Measurements from ENCODE around the gene TRIM66.

Gene TRIM66

DNA sequence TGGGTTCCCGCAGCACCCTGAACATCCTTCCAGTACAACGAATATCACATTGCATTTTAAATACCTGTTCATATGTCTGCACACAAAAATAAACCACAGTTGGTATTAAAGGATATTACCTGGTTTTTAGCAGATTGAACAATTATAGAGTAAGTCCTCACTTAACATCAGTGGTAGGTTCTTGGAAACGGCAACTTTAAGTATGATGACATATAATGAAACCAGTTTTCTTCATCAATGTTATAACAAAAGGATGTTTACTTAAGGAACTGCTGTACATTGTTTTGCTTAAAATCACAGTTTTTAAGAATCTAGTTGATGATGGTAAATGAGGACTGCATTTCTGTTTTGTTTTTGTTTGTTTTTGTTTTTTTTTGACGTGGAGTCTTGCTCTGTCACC is 28.0 kb downstream of the TRIM66 start:
- Histone ChIP-seq H3K27ac (ENCODE audit: low read depth, low read length) (no peak overlapping the region), H3K4me1 (ENCODE audit: control insufficient read depth, insufficient read depth, low read length) (peaks cover 8% of the 10 kb centered on the region; the same call in 1 of the 2 replicates), H3K27me3 (ENCODE audit: control insufficient read depth, insufficient read depth, low read length) (no peaks in the 10 kb centered on the region), H3K9ac (ENCODE audit: low read depth, low read length) (no peak overlapping the region), H3K36me3 (ENCODE audit: control insufficient read depth, insufficient read depth, low read length) (no peaks in the 10 kb centered on the region), H3K4me3 (ENCODE audit: low read depth, low read length) (no peak overlapping the region), H3K9me3 (ENCODE audit: control insufficient read depth, insufficient read depth, low read length) (no peaks in the 10 kb centered on the region)

DNA sequence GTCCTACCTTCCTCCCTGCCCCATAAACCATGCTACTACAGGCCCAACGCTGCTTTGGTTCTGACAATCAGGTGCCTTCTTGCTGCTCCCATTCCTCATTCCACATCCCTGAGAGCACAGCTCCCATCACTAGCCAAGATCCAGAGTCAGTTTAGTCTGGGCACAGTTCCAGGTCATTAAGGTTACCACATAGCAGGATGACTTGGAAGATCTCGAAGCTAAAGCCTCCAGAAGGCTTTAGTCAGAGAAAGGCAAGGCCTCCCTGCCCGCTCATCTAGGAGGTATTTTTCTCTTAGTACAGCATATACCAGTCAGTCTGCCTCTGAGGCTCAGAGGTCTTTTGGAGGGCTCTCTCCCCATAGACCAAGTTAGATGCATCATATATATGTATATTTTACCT is 30.3 kb downstream of the TRIM66 start:
- no peak overlapping the region for H3K4me3 ChIP-seq (ENCODE audit: low read depth, low read length)
- H3K4me1 ChIP-seq (ENCODE audit: control insufficient read depth, insufficient read depth, low read length): no peaks in the 10 kb centered on the region
- H3K27me3 ChIP-seq (ENCODE audit: control insufficient read depth, insufficient read depth, low read length): no peaks in the 10 kb centered on the region
- H3K9ac ChIP-seq (ENCODE audit: low read depth, low read length): no peak overlapping the region
- no peaks in the 10 kb centered on the region for H3K9me3 ChIP-seq (ENCODE audit: control insufficient read depth, insufficient read depth, low read length)
- H3K27ac ChIP-seq (ENCODE audit: low read depth, low read length): no peak overlapping the region
- peaks cover 5% of the 10 kb centered on the region; the same call in 1 of the 2 replicates for H3K36me3 ChIP-seq (ENCODE audit: control insufficient read depth, insufficient read depth, low read length)

DNA sequence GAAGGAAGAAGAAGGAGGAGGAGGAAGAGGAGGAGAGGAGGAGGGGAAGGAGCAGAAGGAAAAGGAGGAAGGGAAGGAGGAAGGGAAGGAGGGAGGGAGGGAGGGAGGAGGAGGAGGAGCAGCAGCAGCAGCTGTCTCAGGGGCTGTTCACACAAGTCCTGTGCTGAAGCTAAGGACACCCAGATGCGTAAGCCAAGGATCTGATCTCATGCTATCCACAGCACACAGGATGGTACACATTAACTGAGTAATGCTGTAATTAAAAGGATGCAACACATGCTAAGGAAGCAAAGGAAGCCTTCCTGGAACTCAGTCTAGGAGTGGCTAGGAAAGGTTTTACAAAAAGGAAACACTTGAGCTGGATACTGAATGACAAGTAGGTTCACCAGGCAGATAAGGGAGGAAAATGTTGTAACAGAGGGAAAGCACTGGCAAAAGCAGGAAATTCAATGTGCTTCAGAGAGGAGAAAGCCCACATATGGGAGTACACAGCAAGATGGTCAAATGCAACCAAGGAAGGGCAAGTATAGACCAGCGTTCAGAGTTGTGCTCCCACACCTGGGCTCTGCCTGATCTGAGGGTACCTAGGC is 32.0 kb downstream of the TRIM66 start:
- H3K9ac ChIP-seq (ENCODE audit: low read depth, low read length): no peak overlapping the region
- no peak overlapping the region for H3K27ac ChIP-seq (ENCODE audit: low read depth, low read length)
- H3K27me3 ChIP-seq (ENCODE audit: control insufficient read depth, insufficient read depth, low read length): no peaks in the 10 kb centered on the region
- H3K36me3 ChIP-seq (ENCODE audit: control insufficient read depth, insufficient read depth, low read length): peaks cover 10% of the 10 kb centered on the region; the same call in 1 of the 2 replicates
- no peaks in the 10 kb centered on the region for H3K9me3 ChIP-seq (ENCODE audit: control insufficient read depth, insufficient read depth, low read length)
- no peaks in the 10 kb centered on the region for H3K4me1 ChIP-seq (ENCODE audit: control insufficient read depth, insufficient read depth, low read length)
- H3K4me3 ChIP-seq (ENCODE audit: low read depth, low read length): no peak overlapping the region

DNA sequence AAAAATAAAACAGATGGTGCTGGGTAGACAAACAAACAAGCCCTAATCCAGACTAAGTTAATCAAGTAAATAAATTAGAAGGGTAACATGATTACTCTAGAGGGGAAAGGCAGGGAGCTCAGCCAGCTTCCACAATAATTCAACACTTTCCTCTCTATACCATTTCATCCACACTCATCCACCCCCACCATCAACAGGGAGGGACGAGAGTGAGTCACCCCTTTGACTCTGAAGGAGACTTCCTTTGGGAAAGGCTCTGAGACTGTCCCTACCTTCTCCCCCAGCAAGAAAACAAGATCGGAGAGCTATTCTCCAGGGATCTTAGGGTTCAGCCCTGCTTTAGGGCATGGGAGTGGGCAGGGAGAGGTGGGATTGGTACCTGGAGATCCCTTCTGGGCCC is 33.1 kb downstream of the TRIM66 start:
- no peaks in the 10 kb centered on the region for H3K9me3 ChIP-seq (ENCODE audit: control insufficient read depth, insufficient read depth, low read length)
- H3K9ac ChIP-seq (ENCODE audit: low read depth, low read length): no peak overlapping the region
- H3K27me3 ChIP-seq (ENCODE audit: control insufficient read depth, insufficient read depth, low read length): no peaks in the 10 kb centered on the region
- no peak overlapping the region for H3K4me3 ChIP-seq (ENCODE audit: low read depth, low read length)
- no peak overlapping the region for H3K27ac ChIP-seq (ENCODE audit: low read depth, low read length)
- H3K4me1 ChIP-seq (ENCODE audit: control insufficient read depth, insufficient read depth, low read length): no peaks in the 10 kb centered on the region
- peaks cover 11% of the 10 kb centered on the region; the same call in 1 of the 2 replicates for H3K36me3 ChIP-seq (ENCODE audit: control insufficient read depth, insufficient read depth, low read length)

DNA sequence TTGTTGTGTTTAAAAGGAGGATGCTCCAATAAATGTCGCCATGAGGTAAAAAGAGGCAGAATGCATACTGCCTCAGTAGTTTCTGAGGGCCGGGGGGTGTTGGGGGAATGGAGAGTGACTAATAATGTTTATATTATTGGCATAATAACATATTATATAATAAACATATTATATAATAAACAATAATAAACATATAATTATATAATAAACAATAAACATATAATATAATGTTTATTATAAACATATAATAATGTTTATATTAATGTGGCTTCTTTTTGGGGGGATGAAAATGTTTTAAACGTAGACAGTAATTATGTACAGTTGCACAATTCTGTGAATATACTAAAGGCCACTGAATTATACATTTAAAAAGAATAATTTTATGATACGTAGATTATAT is 35.6 kb downstream of the TRIM66 start:
- H3K4me1 ChIP-seq (ENCODE audit: control insufficient read depth, insufficient read depth, low read length): no peaks in the 10 kb centered on the region
- no peak overlapping the region for H3K27ac ChIP-seq (ENCODE audit: low read depth, low read length)
- H3K9ac ChIP-seq (ENCODE audit: low read depth, low read length): no peak overlapping the region

DNA sequence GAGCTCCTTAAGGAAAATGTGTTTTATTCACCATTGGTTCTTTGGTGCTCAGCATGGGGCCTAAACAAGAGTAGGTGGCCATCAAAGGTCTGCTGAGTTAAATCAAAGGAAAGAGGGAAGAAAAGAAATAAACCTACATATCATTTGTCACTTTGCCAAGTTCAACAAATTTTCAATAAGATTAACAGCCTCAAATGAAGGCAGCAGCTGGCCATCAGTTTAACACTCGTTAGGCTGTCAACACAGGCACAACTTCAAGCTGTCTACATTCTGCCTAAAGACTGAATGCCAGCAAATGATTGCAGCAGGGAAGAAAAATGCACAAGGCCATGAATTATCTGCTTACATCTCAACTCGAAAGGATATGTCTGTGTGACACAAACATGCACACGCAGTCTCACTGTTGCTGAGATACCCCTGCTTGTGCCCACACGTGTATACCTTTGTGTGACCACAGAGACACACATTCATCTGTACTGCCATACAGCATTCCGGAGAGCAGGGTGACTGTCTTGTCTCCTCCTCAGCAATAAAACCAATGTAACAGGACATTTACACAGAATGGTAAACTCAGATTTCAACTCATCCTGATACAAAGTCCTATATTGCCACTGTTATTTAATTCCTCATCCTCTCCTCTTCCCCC is 40.1 kb downstream of the TRIM66 start:
- Histone ChIP-seq H3K27ac (ENCODE audit: low read depth, low read length) (no peak overlapping the region), H3K9ac (ENCODE audit: low read depth, low read length) (no peak overlapping the region), H3K4me3 (ENCODE audit: low read depth, low read length) (no peak overlapping the region), H3K4me1 (ENCODE audit: control insufficient read depth, insufficient read depth, low read length) (peaks cover 18% of the 10 kb centered on the region), H3K9me3 (ENCODE audit: control insufficient read depth, insufficient read depth, low read length) (no peaks in the 10 kb centered on the region), H3K27me3 (ENCODE audit: control insufficient read depth, insufficient read depth, low read length) (no peaks in the 10 kb centered on the region), H3K36me3 (ENCODE audit: control insufficient read depth, insufficient read depth, low read length) (0 out of 2 replicates have a peak, but pooled peaks cover 5% of the 10 kb centered on the region)

More for the DNA sequence above, 35.6 kb downstream of the TRIM66 start:
- Histone ChIP-seq H3K4me3 (ENCODE audit: low read depth, low read length) (no peak overlapping the region), H3K27me3 (ENCODE audit: control insufficient read depth, insufficient read depth, low read length) (no peaks in the 10 kb centered on the region), H3K36me3 (ENCODE audit: control insufficient read depth, insufficient read depth, low read length) (peaks cover 11% of the 10 kb centered on the region; the same call in 1 of the 2 replicates), H3K9me3 (ENCODE audit: control insufficient read depth, insufficient read depth, low read length) (no peaks in the 10 kb centered on the region)

DNA sequence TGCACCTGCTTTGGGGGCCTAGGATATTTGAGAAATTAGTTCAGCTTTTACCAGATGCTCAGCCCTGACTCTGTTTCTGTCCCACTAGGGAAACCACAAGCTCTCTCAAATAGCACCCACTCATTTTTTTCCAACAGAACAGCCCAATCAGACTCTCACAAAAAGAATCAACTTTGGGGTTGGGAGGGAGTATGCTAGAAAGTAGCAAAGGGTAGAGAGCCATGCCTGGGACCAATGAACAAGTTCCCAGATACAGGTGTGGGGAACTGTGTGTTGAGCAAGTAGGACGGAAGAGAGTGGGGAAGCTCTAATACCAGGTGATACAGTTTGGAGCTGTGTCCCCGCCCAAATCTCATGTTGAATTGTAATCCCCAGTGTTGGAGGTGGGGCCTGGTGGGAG is 41.1 kb downstream of the TRIM66 start:
- peaks cover 18% of the 10 kb centered on the region for H3K4me1 ChIP-seq (ENCODE audit: control insufficient read depth, insufficient read depth, low read length)
- no peak overlapping the region for H3K4me3 ChIP-seq (ENCODE audit: low read depth, low read length)
- H3K27ac ChIP-seq (ENCODE audit: low read depth, low read length): no peak overlapping the region
- H3K36me3 ChIP-seq (ENCODE audit: control insufficient read depth, insufficient read depth, low read length): 0 out of 2 replicates have a peak, but pooled peaks cover 5% of the 10 kb centered on the region
- H3K9ac ChIP-seq (ENCODE audit: low read depth, low read length): no peak overlapping the region
- no peaks in the 10 kb centered on the region for H3K9me3 ChIP-seq (ENCODE audit: control insufficient read depth, insufficient read depth, low read length)
- no peaks in the 10 kb centered on the region for H3K27me3 ChIP-seq (ENCODE audit: control insufficient read depth, insufficient read depth, low read length)

DNA sequence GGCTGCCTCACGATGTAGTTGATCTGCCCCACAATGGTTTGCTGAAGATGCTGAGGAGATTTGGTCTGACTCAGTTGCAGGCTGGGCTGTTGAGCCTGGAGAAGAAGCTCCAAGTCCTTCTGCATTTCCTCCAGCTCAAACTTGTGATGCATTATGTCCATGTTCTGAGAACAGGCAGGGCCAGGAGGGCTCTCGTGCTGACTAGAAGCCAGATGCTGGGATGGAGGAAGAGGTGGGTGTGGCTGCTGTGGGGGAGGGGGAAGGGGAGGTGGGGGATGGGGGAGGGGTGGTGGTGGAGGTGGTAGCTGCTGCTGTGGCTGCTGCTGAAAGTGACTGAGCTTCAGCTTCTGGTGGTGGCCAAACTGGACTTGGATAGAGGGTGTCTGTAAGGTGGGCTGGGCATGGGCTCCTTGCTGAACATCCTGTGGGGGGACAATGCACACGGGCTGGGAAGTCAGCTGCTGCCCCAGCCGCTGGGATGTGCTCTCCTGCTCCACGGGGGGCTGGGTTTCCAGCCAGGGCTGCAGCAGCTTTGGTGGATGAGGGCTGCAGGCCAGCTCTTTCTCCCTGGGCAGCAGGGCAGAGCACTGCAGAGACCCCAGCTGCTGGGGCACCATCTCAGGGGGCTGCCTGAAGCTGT is 42.1 kb downstream of the TRIM66 start:
- Histone ChIP-seq H3K36me3 (ENCODE audit: control insufficient read depth, insufficient read depth, low read length) (no peaks in the 10 kb centered on the region), H3K4me3 (ENCODE audit: low read depth, low read length) (no peak overlapping the region; the same call in 1 of the 2 replicates)

DNA sequence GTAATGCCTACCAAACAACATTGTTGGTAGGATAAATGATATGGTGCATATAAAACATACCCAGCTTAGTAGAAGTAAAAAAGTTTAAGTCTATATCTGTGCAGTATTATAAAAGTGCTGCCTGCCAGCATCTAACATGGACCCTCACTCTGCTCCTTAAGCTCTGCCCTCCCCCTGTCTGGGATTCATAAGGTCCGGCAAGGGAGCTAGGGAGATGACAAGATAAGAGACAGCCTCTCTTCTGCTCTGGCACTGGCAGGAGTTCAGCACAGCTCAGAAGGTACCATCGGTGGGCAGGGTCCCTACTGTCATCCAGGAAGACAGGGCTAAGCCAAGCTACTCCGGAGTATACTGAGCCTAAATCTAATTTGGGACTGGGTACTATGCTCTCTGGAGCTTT is 42.8 kb downstream of the TRIM66 start:
- H3K36me3 ChIP-seq (ENCODE audit: control insufficient read depth, insufficient read depth, low read length): no peaks in the 10 kb centered on the region
- H3K9ac ChIP-seq (ENCODE audit: low read depth, low read length): no peak overlapping the region
- no peak overlapping the region for H3K27ac ChIP-seq (ENCODE audit: low read depth, low read length)
- no peaks in the 10 kb centered on the region for H3K9me3 ChIP-seq (ENCODE audit: control insufficient read depth, insufficient read depth, low read length)
- peaks cover 18% of the 10 kb centered on the region for H3K4me1 ChIP-seq (ENCODE audit: control insufficient read depth, insufficient read depth, low read length)
- H3K4me3 ChIP-seq (ENCODE audit: low read depth, low read length): no peak overlapping the region
- H3K27me3 ChIP-seq (ENCODE audit: control insufficient read depth, insufficient read depth, low read length): no peaks in the 10 kb centered on the region

More for the DNA sequence above, 42.1 kb downstream of the TRIM66 start:
- H3K27ac ChIP-seq (ENCODE audit: low read depth, low read length): no peak overlapping the region
- no peaks in the 10 kb centered on the region for H3K9me3 ChIP-seq (ENCODE audit: control insufficient read depth, insufficient read depth, low read length)
- peaks cover 18% of the 10 kb centered on the region for H3K4me1 ChIP-seq (ENCODE audit: control insufficient read depth, insufficient read depth, low read length)
- no peak overlapping the region for H3K9ac ChIP-seq (ENCODE audit: low read depth, low read length)
- H3K27me3 ChIP-seq (ENCODE audit: control insufficient read depth, insufficient read depth, low read length): no peaks in the 10 kb centered on the region

DNA sequence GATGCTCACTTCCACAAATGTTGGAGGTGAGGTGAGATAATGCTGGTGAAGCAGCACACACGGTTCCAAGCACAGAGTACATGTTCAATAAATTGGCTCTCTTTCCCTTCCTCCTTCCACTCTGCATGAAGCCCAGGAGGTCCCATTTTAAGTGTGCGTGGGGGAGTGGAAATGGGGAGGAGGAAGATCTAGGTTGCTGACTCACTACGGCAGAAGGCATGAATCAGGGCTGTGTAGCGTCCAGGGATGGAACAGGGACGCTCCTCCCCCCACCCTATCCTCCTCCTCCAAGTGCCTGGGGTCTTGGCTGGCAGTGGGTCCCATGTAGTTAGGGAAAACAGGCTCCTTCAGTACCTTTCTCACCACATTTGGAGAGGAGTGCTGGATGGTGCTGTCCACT is 44.2 kb downstream of the TRIM66 start:
- no peaks in the 10 kb centered on the region for H3K27me3 ChIP-seq (ENCODE audit: control insufficient read depth, insufficient read depth, low read length)
- no peaks in the 10 kb centered on the region for H3K9me3 ChIP-seq (ENCODE audit: control insufficient read depth, insufficient read depth, low read length)
- H3K4me3 ChIP-seq (ENCODE audit: low read depth, low read length): no peak overlapping the region
- no peak overlapping the region for H3K27ac ChIP-seq (ENCODE audit: low read depth, low read length)
- H3K36me3 ChIP-seq (ENCODE audit: control insufficient read depth, insufficient read depth, low read length): no peaks in the 10 kb centered on the region
- H3K4me1 ChIP-seq (ENCODE audit: control insufficient read depth, insufficient read depth, low read length): peaks cover 18% of the 10 kb centered on the region
- H3K9ac ChIP-seq (ENCODE audit: low read depth, low read length): no peak overlapping the region

DNA sequence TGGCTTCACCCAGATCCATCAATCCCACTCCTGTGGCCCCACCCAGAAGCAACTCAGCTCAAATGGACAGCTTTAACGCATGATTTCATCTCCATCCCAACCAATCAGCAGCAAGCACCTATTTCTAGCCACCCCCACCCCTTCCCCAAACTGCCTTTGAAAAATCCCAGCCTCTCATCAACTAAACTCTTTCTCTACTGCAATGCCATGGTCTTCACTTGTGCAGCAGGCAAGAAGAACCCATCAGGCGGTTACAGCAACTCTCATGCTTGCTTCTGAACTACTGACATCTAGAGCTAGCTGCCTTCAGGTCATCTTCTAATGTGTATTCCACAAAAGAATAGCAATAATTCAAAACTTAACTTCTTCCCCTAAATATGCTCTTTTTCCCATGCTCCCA is 46.3 kb downstream of the TRIM66 start:
- no peak overlapping the region for H3K9ac ChIP-seq (ENCODE audit: low read depth, low read length)
- no peaks in the 10 kb centered on the region for H3K27me3 ChIP-seq (ENCODE audit: control insufficient read depth, insufficient read depth, low read length)
- H3K9me3 ChIP-seq (ENCODE audit: control insufficient read depth, insufficient read depth, low read length): no peaks in the 10 kb centered on the region
- no peak overlapping the region for H3K4me3 ChIP-seq (ENCODE audit: low read depth, low read length)
- H3K27ac ChIP-seq (ENCODE audit: low read depth, low read length): no peak overlapping the region
- H3K4me1 ChIP-seq (ENCODE audit: control insufficient read depth, insufficient read depth, low read length): peaks cover 12% of the 10 kb centered on the region
- H3K36me3 ChIP-seq (ENCODE audit: control insufficient read depth, insufficient read depth, low read length): no peaks in the 10 kb centered on the region

All from HUES48 (cell line).